CD4-positive, alpha-beta T cell treated with Interleukin-17A for 4 hours (primary cell): ENCODE measurements around the gene AP1G2.
A peak's percentile ranks its signal among the peaks of the same experiment; 100 is the strongest.

Source experiments
- DNase-seq: peaks from one replicate; pipeline ENCODE4 v3.0.0-alpha.2; 2020; ENCODE audit warnings: mixed read lengths

Gene AP1G2

DNA sequence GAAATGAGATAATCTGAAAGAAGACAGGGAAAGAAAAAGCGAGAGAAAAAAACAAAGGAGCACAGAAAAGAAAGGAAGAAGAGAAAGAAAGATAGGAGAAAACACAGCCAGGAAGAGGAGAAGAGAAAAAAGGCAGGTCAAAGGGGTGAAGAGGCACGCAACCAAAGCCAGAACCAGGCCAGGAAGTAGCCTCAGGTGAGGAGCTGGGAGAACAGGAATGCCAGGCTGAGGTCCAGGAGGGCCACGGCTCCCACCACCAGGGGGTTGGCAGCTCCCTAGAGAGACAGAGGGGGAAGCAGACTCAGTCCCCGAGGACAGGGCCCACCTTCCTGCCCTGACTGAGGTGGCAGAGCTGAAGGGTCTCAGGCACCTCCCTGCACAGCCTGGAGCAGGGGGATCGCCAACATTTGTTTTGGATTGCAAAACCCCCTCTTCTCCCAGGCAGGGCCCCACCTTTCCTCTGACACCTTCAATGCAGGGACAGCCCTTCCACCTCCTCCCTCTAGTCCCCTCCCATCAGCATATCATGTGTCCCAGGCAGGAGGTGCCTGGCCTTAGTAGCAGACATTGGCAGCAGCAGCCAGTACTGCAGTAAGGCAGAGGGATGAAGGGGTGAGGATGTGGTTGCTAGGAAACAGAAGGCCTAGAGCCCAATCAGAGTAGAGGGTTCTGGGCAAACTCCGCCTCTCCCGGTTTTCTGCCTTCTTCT lies 2.0 kb upstream of the AP1G2 start:
- DNase-seq = no peak

DNA sequence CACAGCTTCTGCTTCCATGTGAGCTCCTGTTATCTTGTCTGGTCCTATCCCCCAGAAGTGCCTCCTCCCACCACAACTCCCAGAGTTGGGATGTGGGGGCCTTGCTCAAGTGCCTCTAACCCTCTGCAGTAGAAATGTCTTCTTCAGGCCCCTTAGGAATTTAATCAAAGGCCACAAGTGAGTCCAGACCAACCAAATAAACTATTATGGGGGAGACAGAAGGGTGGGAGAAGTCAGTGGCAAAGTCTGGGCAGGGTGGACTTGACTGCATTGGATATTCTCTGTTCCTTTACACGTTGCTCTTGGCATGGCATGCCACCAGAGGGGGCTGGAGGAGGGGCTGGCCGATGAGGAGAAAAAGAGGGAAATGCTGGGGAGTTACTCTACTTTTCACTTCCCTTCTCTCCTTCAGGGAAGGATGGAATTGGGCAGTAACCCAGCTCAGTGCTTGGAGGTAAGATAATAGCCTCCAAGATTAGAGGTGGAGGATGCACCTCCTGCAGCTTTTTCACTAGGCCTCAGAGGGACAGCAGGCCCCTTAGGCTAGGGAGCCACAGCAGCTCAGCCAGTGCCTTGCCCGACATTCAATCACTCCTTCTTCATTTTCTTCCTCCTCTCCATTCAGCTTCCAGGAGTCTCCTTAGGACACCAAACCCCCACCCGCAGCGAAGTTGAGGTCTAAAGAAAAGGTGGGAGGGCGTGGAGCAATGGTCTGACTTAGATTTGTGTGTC lies 1.2 kb upstream of the AP1G2 start:
- peak; percentile 33 for DNase-seq

DNA sequence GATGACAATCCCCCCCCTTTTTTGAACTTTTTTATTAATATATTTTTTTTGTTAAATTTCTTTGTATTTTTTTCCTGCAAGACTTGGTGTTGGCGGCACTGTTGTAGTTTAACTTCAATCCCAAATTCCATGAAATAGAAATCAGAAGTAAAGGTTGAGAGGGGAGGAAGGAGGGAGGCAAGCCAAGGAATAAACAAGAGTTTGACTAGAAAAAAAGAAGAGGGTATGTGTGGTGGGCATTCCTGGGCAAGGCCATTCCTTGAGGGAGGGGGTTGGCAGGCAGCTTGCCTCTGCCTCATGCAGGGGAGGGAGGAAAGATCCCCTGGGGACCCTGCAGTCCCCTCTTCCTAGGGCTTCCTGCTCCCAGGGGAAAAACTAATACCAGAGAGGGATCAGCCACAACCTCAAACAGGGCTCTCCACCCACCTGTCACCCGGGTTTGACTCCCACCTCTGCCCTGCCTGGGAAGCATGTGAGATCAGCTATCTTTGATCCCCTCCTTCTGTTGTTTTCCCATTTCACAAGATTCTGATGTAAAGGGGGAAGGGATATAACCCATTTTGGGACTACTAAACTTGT lies 519 bp upstream of the AP1G2 start:
- DNase-seq = no peak

DNA sequence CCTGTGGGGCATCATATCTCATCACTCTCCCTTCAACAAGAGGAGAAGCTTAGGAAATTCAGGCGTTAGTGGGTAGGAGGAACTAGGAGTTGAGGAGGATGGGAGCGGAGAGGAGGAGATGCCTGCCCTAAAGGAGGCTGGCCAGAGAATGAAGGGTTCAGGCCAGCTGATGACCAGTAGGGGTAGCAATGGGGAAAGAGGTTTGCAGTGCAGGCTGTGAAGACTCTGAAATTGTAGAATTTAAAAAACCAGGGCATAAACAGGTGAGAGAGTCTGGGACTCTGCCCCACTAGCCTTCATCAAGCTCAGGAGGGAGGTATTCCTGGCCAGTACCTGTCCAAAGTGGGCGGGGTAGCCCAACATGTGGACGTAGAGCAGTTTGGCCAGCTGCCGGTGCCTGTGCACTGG lies 809 bp downstream of the AP1G2 start:
- DNase-seq = no peak

DNA sequence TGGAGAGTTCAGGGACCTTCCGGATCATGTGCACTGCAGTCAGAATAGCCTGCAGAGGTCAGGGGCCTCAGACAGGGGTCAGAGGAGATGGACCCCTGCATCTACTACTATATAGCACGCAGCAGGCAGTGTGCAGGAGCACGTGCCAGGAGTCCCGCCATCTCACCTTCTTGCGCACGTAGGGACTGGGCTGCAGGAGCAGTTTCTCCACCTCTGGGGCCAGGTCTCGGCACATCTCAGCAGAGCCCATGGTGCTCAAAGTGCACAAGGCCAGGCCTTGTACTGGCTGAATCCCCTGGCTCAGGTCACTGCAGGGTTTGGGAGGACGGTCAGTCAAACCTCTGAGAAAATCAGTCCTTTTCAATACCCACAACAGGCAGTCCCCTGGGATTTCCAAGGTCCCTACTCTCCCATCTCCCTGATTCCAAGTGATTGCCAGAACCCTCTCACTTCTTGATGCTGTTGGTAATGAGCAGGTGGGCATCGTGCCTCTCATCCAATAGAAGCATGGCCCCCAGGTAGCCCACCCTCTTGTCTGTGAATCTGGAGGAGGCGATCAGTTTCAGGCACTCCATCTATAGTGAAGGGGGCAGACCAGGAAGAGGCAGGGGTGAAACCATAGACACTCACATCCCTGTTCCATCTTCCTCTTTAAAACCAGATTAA lies 1.3 kb downstream of the AP1G2 start:
- no peak for DNase-seq

DNA sequence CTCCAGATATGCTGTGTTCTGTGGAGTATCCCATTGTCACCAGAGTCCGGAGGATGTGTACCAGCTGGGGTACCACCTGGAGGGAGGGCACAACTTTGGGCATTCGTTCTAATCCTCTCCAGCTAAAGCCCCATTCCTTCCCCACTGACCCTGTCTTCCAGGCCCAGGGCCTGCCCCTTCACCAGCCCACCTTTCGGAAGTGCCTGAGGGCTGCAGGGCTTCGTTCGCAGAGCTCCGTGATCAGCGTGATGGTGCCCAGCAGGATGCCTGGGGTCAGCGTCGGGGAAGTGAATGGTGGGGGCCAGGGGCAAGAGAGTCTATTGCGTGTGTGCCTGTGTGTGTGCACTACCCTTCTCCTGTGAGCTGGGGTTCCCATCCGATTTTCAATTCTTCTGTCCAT lies 2.0 kb downstream of the AP1G2 start:
- no peak for DNase-seq

DNA sequence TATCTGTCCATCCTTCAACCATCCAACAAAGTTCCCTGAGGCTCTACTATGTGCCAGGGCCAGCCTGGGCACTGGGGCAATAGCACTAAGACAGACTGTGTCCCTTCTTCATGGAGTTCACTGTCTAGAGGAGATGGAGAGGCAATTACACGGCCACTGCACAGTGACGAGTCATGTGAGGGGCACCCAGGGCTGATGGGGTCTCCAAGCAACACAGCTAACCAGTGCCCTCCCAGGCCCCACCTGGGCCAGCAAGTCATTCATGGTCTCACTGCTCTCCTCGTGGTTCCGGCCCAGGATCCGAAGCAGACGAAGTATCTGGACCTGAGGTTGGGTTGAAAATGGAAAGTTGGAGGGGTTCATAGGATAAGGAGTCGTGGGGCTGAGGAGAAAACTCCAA lies 2.7 kb downstream of the AP1G2 start:
- DNase-seq = no peak

DNA sequence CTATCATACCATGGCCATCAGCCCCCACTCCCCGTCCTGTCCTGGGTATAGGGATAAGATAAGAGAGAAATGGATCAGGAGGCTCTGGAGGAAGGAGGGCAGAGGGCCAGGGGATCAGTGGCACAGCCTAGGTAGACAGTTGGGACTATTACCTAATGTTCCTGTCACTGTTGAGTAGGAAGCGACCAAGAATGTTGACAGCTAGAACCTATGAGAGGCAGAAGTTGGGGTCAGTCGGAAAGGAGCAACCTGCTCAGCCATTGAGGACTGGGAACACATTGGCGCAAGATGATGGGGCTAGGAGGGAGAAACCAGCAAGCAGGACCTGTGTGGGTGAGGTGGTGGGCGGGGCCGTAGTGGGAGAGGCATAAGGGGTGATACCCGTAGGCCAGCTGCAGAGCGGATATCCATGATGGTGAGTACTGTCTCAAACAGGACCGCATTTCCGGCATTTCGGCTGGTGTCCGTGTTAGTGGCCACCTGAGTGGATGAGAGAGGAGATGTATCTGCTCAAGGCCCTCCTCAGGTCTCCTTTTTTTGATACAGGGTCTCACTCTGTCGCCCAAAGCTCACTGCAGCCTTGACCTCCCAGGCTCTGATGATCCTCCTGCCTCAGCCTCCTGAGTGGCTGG lies 3.3 kb downstream of the AP1G2 start:
- no peak for DNase-seq

DNA sequence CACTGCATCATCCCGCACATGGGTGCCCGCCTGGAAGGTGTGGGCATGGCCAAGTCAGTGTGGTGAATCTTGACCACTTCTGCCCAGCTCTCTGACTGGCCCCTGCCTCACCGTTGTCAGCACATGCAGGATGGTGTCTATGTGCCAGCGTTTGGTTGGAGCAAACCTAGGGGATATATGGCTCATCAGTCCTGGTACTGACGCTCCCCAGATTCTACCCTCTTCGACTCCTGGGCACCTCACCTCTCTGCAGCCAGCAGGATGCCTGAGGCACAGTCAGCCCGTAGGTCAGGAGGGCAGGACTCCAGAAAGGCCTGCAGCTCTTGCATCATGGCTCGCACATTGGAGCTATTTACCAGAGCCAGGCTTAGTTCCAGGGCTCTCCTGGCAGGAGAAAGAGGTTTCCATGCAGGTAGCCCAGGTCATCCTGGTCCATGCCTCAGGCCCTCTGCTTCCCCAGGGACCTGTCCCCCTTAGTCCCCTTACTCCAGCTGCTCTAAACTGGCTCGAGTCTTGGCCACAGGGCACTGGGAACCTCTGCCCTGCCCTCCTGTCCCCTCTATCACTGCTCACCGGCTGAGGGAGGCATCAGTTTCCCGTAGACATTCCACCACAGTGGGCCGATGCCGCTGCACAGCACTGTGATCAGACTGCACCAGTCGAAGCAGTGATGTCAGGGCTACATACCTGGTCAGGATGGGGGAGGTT lies 4.0 kb downstream of the AP1G2 start:
- no peak for DNase-seq

DNA sequence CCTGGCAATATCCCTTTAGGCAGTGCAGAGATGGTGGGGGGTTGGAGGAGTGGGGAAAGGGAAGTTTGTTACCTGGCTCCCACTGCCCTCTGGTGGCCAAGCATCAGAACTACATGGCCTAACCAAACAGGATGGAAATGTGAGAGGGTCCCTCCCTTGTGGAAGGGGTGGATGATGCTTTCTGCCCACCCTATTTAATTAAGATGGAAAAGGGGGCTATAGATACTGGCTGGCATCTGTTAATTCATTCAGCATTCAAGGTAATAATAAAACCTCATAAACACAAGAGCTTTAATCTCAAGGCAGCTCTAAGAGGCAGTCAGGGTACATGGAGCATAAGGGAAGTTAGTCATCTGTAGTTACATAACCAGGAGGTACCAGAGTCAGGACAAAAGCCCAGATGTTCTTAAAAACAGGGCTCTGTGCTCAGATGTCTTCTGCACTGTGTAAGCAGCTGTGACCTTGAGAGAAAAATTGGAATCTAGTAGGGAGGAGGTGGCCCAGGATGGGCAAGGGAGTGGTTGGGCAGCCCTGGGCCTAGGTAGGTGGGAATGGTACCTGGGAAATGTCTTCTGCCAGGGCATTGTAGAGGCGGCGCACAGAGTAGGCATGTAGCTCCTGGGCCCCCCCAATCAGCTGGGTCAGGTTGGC lies 4.6 kb downstream of the AP1G2 start:
- DNase-seq = peak; percentile 72

DNA sequence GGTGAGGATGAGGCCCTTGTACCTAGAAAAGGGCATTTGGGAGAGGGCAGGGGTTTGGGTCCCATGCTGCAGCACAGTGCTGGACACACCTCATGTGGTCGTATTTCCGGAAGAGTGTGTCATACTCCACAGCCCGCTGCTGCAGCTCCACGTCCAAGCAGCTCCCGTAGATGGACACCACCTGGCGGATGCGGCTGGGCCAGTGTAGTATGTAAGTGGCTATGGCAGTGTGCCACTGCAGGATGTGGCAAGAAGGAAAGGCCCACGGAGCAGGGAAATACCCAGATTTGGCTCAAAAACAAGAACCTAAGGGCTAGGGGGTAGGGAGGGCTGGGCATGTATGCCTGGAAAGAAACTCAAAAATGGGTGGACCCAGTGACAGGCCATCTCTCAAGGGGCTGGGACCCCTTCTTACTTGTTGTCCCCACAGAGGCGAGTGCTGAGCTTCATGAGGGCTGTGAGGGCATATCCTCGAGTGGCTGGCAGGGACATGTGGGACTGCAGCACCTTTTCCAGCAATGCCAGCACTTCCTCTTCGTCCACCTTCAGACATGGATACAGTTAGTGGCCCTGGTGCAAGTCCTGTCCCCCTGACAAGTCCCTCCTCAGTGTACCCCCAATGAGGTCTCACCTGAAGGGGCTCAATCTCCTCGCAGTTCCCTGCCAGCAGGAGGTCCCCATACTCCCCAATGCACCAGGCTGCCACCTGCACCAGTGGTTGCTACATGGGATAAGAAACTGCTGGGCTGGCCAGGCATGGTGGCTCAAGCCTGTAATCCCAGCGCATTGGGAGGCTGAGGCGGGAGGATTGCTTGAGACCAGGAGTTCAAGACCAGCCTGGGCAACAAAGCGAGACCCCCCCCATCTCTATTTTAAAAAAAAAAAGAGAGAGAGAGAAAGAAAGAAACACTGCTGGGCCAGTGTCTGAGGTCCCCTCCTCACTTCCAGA lies 5.4 kb downstream of the AP1G2 start:
- DNase-seq = no peak

DNA sequence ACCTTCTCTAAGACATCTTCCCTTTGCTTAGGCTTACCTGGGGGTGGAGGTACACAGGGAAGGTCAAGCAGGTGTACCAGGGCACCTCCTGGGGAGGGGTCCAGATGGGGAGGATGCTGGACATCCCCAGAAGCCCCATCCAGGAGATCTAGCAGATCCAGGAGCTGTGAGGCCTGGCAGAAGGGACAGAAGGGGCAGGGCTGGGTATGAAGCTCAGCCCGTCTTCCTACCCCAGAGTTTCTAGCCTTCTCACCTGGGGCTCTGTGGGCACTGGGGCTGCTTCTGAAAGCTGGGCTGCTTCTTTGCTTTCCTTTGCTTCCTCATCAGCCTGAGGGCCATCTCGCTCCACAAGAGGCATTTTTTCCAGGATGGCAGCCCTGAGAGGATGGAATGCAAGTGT lies 6.3 kb downstream of the AP1G2 start:
- no peak for DNase-seq

DNA sequence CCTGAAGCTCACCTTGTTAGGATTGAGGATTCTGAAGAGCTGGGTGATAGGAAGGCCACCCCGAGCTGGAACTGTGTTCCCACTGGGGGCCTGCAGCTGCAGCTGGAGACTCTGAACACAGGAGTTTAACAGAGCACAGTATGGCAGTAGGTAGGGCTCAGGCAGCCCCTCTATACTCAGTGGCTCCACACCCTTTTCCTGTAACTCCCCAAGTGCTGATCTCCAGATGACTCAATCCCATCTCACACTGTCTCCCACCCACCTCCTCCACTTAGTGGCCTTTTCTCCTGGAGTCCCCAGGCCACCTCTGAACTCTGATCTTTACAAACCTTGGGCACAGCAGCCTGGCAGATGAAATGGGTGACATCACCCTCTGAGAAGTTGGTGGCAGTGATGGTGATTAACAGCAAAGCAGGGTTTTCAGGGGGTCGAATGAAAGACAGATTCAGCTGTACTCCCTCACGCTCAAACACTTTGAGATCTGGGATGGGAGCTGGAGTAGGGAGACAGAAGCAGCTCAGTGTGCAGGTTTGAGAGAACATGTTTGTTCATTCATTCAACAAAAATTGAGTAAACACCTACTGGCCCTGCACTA lies 7.6 kb downstream of the AP1G2 start:
- DNase-seq = no peak

DNA sequence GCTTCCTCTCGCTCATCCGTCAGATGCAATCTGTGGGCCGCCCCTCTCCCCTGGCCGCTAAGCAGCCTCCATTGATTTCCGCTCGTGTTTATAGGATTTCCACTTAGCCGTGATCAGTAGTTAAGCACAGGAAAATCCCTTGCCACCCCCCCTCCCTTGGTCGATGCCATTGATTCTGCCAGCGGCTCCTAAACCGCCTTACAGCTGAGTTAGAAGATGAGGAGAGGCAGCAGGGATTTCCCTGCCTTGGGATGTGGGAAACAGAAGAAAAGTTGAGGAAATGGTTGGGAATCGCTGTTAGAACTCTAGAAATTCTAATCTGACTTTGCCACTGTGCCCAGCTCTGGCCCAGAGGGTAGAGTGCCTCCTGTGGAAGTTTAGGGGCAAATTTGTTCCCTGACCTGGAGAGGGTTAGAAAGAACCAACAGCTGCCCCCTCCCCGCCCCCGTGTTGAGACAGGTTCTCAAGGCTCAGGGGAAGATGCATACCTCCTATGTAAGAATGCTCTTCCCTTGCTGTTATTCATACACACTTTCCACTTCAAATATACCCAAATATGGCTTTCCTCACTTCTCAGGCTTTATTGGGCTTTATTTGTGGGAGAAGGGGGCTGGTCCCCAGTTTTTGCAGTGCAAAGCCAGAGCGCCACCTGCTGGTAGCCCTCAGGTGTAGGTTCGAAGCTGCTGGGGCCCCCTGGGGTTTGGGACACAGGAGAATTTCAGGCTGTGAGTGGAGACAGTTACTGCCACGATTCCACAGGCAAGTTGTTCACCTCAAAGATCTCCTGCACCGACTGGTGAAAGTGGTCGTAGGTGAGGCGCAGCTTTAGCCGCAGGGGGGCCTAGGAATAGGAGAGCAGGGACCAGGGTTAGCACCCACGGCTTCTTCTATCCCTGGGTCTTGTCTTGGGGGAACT lies 8.3 kb downstream of the AP1G2 start:
- peak; percentile 80 for DNase-seq

DNA sequence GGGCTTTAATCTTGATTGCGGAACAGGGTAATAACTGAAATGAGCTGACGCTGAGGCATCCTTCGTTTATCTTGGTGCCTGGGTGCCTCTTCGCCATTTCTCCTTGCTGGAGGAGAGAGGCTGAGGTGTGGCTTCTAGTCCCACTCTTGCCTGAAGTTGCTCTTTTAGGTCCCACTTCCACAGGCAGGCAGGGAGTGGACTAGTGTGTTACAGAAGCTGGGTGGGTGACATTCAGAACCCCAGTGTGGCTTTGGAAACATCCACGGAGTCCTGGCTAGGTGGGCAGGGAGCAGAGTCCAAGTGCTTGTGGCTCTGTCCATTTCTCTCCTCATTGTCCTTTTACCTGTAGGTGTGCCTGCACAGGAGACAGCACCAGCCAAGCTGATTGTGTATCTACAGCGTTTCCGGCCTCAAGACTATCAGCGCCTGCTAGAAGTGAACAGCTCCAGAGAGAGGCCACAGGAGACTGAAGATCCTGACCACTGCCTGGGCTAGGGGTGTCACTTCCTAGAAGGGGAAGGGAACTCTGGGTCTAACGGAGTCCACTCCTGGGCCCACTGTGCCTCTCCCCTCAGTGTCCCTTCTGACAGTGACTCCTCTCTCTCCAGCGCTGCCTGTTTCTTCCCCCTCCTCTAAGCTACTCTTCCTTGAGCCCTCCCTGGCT lies 9.1 kb downstream of the AP1G2 start:
- DNase-seq = no peak

DNA sequence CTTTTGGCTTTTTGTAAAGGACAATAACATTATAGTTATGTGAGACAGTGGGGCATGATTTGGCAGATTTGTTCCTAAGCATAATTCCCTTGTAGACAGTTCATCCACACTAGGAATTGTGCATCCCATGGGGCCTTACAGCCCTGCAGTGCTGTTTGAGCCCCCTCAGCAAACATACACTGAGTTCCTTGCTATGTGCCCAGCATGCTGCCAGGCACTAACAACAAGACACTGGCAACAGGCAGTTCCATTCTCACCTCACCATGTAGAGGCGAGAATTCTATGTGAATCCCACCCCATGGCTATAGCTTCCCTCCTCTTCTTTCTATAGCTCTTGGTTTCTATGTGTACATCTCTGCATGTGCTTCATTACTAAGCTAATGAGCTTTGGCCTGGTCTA lies 9.6 kb downstream of the AP1G2 start:
- no peak for DNase-seq

DNA sequence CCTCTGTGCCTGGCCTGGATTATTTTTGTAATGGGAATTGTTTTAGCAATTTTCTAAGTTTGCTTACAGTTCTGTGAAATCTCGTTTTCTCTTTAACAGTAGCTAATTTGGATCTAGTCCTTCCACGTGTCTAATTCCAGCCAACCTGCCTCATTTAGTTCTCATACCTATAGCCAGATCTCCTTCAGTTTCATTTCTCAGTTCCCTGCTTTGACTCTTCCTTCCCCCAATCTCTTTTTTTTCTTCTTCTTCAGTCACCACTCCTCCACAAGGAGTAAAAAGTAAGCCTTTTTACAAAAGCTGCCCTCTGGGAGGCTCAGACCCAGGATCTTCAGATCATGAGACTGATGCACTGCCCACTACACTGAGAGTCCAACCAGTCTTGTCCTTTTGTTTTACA lies 10.1 kb downstream of the AP1G2 start:
- no peak for DNase-seq

DNA sequence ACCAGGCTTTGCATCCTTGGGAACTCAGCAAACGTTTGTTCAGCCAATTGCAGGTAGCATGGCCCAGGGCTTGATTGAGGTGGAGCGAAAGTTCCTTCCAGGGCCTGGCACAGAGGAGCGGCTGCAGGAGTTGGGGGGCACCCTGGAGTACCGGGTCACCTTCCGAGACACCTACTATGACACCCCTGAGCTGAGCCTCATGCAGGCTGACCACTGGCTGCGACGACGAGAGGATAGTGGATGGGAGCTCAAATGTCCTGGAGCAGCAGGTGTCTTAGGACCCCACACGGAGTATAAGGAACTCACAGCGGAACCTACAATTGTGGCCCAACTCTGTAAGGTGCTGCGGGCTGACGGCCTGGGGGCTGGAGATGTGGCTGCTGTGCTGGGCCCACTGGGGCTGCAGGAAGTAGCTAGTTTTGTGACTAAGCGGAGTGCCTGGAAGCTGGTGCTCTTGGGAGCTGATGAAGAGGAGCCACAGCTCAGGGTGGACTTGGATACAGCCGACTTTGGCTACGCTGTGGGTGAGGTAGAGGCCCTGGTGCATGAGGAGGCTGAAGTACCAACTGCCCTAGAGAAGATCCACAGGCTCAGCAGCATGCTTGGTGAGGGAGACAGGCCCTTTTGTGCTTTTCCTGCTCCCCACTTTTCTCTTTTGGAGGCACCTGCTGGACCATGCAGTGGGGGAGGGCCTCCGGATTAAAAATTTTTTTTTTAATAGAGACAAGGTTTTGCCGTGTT lies 10.7 kb downstream of the AP1G2 start:
- no peak for DNase-seq
